RCC 7860 (cell line): ENCODE measurements around the gene CLMN.

Experiments used
- DNase-seq: peaks from one replicate; pipeline ENCODE4 v3.0.0-alpha.2; 2015; ENCODE audit warnings: low spot score
- FAIRE-seq: peaks from 2 replicates; lab custom pipeline; 2012; peaks lifted over from hg19 to GRCh38; lab: Jason Lieb, UNC

Gene CLMN

DNA sequence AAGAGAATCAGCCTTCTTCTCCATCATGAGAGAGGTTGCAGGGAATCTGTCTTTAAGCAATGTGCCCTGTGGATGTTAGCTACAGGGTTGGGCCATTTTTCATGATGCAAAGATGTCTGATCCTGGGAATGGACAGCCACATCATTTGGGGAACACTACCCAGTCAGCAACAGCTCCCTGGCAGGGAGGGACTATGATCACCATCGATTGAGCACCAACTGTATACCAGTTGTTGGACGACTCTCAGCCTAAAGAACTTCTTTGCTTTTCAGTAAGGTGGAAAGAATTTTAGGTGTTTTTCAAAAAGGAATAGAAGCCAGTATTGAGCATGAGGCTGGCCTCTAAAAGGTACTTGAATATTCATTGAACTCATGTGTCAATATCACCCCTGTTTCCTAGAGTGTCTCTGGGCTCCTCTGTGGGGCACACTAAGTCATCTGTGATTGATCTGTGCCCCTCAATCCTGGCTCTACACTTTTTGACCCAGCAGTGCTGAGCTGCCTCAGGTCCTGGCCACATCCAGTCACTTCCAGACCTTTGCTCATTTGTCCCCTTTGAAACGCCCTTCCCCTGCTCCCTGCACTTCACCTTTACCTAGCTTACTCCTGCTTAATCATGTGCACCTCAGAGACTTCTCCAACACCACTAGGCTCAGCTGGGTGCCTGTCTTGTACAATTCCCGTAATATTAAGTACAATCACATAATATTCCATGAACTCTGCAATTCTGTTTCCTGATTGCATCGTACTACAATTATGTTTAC is 2.2 kb upstream of the CLMN start:
- FAIRE-seq (no peak), DNase-seq (no peak)

DNA sequence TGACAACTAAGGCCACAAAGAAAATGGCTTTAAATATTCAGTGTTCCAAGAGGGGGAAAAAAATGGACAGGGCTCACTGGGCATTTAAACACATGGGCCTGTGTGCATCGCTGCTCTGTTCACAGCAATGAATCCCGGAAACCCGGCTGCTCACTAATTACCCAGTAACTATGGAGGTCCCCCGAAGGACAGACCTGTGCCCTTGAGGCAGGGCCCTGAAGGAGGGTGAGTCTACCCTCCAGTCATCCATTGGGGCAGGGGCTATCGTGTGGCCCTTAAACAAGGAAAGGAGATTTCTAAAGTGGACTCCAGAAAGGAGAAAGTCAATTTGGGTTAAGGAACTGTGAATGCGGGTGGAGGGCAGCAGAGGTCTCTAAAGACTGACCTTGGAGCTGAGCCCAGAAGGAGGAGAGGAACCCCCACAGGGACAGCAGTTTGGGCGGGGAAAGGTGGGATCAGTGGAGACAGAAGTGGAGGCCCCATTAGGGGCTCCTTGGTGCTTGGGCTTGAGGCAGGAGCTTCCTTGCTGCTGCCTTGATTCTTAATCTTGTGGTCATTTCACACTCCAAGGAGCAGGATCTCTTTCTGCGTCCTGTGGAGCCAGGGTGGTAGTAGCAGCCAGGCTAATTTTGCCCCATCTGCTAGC is 1.4 kb upstream of the CLMN start:
- no peak for FAIRE-seq

DNA sequence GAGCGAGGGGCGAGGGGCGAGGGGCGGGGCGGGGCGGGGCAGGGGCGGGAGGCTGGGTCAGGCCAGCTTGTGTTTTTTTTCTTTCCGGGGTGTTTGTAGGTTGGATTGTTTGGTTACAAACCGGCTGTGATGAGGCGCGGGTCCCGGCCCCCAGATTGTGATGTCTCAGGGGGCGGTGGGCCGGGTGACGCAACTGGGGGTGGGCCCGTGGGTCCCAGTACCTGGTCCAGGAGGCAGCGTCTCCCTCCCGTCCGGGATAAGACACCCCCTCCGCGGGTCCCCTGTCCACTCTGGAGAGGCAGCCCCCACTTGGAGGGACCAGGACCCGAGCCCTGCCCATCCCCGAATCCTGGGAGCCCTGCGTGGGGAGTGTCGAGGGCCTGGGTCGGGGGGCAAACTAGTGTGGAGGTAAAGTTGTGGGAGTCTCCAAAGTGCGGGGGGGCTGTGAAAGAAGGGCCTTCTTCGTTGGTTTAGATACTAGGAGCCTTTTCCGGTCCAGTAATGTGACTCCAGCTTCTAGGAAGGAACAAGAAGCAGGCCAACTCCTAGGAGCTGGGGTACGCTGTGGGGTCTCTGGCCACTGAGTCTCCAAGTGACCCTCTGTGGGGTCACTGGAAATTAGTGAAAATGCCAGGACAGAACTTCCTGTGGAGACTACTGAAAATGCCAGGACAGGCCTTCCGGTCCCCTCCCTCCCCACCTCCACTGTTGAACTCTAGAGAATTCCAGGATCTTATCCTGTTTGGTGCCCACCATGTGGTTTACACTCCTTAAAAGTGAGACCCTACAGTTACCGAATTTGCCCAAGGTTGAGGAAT is 579 bp upstream of the CLMN start:
- FAIRE-seq (no peak), DNase-seq (no peak)

More for the DNA sequence above, 1.4 kb upstream of the CLMN start:
- DNase-seq = no peak

DNA sequence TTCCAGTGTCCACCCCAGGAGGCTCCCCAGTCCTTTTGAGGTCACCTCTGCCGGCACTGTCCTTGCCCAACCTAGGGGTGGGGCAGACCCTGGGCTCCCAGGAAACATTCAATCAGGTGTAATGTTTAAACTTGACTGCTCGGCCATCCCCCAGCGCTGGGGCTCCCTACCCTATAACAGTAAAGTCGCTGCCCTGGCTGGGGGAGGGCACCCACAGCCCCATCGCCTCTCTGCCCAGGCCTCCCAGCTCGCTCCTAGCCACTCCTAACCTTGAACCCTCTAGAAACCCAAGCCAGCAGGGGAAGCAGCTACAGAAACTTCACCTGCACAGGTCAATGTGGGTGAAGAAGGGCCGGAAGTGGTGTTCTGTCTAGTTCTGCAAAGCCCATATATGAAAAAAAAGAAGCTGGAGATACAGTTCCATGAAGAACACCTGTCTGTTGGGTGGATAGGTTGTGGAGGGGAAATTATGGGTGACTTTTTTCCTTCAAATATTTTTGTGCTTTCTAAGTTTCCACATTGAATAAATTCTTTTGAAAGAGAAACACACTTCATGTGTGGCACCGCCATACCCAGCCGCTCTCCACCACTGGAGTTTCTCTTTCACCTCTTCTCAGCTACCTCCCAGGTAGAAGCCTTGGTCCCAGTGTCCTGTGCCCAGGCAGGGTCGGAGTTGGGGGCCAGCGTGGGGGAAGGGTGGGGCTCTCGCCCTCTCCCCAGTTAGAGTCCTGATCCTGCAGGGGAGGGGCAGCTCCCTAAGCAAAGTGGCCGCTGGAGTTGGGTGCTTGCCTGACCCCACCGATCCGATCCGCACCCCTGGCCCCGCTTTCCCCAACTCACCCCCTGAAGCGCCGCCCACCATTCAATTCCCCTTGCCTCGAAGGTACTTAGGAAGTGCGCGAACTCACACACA is 1.1 kb downstream of the CLMN start:
- DNase-seq (no peak), FAIRE-seq (no peak)

DNA sequence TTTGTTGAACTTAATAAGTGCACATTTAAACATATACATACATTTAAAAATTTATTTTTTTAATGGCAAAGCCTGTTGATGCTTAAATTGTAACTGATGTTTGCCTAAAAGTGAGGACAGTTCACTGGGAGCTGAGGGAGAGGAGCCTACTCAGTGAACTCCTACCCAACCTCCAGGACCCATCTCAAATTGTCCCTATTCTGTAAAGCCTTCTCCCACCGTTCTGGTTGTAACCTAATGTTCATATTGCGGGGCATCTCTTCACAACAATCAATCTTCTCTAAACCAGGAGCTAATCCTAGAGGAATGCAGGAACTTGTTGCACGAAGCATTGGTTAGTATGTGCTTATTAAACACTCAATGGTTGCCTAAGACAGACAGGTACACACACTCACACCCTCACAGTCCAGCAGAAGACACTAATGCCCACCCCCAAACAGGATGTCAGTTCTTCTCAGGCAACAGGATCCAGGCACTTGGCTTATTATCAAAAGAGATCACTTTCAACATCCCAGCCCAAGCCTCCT is 1.8 kb downstream of the CLMN start:
- FAIRE-seq = no peak

DNA sequence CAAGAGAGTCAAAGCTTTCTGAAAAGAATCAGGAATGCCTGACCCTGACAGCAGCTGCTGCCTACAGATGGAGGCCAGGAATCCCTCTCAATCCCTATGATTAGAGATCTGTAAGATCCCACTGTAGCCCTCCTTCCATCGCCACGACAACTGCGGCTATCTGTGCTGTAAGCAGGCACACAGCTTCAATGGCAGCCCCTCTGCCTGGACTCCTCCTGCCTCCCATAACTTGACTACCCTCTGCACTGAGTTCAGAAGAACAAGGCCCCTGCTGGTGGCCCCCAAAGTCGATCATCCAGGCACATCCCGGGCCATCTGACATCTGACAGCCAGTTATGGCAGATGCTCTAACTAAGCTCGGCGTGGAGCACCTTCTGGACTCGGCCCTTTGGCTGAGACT is 2.9 kb downstream of the CLMN start:
- FAIRE-seq (no peak), DNase-seq (no peak)

More for the DNA sequence above, 1.8 kb downstream of the CLMN start:
- DNase-seq = no peak

DNA sequence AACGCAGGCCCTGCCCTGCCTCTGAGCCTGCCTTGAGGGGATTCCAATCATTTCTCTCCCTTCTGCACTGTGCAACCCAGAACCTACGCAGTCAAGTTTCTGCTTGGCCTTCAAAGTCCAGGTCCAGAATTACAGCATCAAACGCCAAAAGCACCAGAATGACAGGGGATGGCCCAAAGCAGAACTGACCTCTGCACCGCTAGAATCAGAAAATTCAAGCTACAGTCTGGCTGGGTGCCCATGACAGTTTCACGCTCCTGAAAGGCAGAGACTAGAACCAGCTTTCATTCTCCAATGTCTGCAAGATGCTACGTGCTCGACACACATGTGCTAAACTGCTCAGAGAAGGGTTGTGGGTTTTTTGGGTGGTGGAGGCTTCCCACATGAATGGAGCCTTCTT is 4.1 kb downstream of the CLMN start:
- DNase-seq (no peak), FAIRE-seq (no peak)

DNA sequence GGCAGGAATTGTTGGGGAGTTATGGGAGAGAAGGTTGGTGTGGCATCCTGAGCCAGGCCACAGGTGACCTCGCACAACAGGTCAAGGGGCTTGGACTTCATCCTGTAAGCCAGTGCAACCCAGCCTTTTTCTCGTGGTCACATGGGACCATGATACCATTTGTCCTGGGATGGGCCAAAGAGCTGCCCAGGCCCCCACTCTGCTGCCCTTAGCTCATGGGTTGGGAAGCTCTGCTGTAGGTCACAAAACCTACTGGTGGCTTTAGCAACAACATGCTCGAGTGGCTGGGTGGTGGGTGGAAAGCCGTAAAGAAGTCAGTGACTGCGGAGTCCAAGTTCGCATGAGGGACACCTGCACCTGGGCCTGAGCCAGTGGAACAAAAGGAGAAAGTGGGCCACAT is 4.6 kb downstream of the CLMN start:
- FAIRE-seq = no peak

DNA sequence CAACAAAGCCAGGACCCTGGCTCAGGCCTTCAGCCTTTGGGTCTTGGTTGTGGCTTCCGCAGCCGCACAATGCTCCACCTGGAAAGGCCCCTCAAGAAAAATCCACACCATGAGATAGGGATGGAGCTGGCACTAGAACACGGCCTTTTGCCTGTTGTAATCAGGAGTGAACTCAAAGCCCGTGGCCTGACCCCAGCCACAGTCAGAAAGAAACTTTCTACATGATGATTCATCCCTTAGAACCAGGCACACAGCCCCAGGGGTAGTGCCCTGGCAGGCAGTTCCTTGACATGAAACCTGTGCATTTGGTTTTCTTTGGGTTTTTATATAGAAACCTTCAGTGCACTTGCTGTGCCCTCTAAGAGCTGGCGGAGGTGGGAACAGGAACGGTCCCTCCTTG is 5.1 kb downstream of the CLMN start:
- FAIRE-seq (peak; percentile 49), DNase-seq (peak; percentile 25)

More for the DNA sequence above, 4.6 kb downstream of the CLMN start:
- DNase-seq = no peak

DNA sequence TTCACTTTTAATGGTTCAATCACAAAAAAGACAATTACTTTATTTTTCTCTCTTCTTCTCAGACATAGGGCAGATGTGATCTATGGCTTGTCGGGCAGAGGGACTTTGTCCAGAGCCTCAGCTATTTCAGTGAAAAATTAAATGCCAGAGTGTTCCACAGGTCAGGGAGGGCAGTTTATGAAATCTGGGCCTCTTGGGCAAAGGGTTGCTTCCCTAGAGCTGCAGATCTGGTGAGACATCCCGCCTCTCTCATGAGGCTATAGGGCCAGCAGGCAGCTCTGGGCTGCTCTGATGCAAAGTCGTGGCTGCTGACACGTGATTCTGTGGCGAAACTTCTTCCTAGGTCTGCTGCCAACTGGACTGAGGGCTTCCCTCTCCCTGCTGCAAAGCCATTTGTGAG is 6.0 kb downstream of the CLMN start:
- FAIRE-seq (no peak), DNase-seq (peak; percentile 24)

DNA sequence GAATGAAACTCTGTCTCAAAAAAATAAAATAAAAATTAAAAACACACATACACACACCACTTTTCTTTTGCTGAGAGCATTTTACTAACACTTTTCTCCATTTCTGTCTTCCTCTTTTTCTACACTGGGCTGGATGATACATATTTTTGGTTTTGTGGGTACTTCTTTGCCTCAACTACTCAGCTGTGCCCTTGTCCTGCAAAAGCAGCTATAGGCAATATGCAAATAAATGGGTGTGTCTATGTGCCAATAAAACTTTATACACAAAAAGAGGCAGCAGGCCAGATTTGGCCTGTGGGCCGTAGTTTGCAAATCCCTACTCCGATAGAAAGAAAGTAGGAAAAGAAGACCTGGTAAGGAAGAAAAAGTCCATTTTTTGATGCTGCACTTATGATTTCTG is 6.5 kb downstream of the CLMN start:
- no peak for FAIRE-seq
- no peak for DNase-seq

DNA sequence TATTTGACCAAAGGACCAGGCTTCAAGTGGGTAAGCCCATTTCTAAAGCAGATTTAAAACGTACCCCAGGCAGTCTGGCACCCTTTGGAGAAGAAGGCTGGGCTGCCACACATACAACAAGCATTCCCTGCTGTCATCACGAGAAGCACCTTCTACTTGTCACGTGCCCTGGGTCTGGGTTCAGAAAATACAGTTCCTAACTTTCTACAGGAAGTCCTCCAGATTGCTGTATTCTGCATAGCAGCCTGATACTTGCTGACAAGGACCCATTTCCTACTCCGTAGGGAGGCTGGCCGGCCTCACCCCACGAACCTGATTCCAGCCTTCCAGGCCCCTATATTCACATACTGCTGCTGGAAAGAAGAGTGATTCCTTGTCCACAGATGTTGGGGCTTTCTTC is 7.4 kb downstream of the CLMN start:
- FAIRE-seq (no peak), DNase-seq (no peak)

DNA sequence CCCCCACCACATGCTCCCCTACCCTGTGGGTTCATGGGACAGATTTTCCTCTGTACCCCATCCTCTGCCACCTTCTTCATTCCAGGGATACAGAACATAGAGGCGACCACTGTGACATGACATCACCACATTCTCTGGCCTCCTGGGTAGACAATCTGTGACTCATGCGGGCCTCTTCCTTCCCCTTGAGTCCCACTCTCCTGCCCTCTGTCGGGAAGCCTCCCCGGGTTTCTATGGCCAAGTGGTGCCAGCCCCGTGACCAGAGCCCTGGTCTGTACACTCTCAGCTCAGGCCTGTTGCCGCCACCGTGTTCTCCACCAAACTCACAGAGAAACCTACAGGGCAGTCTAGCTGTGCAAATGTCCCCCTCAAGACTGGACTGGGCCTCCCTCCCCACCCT is 8.0 kb downstream of the CLMN start:
- DNase-seq = peak; percentile 55
- peak; percentile 14 for FAIRE-seq

DNA sequence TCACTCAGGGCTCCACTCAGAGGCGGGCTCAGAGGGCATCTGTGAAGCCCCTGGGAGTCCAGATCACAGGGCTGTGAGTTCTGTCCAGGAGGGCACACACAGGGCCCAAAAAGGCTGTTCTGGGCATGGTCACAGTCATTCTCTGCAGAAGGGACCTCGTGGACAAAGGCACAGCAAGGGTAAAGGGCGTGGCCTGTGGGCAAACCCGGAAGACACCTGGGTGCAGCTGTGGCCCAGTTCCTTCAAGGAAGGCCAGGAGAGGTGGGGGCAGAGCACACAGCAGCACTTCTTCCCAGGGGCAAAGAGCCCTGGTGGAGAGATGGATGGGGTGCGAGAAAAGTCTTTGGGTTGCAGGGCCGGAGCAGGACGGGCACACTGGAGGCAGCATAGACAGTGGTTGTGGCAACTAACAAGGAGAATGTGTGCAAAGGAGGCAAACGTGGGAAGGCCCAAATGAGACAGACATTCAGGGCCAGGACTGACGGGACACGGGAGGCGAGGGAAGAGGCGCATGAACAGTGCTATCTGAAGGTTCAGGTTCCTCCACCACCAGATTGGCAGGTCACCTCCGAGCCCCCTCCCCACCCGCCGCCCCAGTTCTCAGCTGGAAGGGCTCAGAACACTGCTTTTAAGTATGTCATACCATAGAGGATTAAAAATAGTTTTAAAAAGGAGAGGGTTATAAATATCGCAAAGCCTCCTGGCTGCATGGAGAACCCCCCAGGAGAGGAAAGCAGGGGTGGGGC is 8.9 kb downstream of the CLMN start:
- DNase-seq (no peak), FAIRE-seq (no peak)

DNA sequence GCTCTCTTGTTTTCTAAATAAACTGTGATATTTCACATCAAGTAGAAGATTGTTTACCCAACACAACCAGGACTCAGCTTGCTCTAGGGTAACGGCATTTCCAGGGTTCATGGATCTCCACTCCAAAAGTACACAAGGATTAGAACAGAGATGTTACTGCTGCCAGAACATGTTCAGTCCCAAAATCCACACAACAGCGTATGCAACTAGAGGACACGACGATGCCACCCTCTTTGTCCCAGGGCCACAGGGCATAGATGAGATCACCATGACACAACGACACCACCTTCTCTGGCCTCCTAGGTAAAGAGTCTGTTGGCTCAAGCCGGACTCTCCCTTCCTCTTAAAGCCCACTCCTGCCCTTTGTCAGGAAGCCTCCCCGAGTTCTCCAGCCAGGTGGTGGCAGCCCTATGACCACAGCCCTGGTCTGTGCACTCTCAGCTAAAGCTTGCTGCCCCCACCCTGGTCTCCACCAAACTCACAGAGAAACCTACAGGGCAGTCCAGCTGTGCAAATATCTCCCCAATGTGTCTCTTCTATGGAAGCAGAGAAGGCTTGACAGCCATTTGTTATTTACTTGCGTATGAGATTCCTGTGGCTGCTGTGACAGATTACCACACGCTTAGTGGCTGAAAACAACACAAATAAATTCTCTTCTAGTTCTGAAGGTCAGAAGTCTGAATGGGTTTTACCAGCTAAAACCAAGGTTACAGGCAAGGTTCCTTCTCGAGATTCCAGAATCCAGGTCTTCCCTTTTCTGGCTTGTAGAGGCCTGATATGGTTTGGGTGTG is 10.3 kb downstream of the CLMN start:
- no peak for FAIRE-seq
- DNase-seq = no peak

DNA sequence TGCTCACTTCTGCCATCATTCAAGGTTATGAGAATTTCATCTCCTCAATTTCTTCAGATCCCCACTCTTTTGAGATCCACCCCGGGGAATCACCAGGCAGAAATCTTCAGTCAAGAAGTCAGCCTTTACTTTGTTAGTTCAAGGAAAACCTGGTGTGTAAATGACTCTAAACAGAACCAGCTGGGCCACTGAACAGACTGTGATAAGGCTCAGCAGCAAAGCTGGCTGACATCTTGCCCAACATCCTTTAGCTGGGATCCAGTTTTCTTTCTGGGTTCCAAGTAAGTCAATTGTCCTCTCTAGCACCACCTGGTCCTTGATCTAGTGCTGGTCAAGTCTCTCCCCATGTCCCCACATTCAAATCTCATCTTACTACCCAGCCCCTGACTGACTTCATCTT is 11.6 kb downstream of the CLMN start:
- DNase-seq (no peak), FAIRE-seq (no peak)

DNA sequence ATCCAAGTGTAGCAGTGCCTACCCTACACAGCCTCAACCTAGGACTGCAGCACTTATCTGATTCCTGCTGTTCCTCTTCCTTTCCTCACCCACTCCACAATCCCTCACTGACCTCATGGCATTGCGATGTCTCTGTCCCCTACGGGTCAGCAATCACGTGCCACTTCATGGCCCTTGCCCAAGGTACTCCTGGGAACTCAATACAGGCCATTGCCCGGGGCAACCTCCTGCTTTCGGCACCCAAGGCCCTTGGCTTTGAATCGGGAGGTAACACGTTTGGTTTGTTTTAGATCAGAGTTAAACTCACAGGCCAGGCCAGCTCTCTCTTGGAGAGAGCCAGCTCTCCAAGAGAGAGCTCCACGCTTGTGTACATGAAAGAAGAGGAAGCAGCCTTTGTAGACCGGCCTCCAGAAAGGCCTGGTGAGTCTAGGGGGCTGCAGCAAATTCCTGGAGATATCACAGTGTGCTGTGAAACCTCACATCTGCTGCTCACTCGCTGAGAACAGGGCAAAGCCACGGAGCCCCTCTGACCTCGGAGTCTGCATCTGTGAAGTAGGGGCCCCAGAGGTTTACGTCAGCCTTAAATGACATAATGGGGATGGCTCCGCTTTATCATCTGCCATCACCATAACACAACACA is 12.2 kb downstream of the CLMN start:
- FAIRE-seq = no peak

DNA sequence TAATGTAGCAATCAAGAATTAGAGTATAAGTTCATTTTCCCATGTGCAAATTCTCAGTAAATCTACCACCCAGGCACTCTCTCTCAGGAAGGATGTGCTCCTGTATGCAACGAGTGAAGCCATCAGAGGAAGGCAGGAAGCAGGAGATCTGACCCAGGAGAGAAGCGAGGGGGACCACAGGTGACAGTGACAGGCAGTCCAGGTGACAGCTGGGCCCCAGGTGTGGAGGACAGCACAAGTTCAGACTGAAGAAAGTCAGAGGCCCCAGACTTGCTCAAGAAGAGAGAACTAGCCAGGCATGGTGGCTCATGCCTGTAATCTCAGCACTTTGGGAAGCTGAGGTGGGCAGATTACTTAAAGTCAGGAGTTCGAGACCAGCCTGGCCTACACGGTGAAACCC is 13.8 kb downstream of the CLMN start:
- DNase-seq (no peak), FAIRE-seq (no peak)

More for the DNA sequence above, 12.2 kb downstream of the CLMN start:
- DNase-seq = no peak
